ENCODE data around the gene DBN1. TPM values are rescaled to one million over a fixed set of nuclear protein-coding genes. Genes with fewer than 3 reads are reported as not detected.
A peak's percentile ranks its signal among the peaks of the same experiment; 100 is the strongest.

DBN1 gene
- total and polyA plus RNA-seq, 2 donors (not counting 3 experiments of a cell fraction or from before 2014, with no cell fraction given) = 198 to 336 TPM

DNA sequence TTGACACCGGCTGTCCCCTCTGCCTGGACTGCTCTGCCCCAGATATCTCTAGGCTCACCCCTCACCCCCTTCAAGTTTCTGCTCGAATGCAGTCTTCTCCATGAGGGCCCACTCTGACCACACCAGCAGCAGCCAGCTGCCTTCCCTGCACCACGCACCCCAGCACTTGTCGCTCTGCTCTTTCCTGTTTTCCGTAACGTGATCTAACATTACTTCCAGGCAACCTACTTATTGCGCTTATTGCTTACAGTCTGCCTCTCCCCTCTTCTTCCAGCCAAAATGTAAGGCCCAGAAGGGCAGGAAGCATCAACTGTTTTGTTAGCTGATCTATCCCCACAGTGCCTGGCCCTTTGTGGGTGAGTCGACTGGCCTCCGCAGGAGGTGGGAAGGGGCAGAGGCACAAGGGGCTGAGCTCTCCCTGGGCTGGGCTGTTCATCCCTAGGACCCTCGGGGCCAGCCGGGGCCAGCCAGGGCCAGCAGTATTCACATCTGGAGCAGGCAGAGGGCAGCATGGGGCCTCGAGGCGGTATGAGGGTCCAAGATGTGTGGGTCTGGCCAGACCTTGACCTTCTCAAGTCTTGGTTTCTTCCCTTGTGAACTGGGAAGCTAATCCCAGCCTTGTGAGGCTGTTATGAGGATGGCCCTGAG lies 11.6 kb upstream of the DBN1 start:
- TF ChIP-seq MYC (IDR thresholded peaks at IDR 0.05; ENCODE audit: low read depth, low read length) (no peak), CTCF (IDR thresholded peaks at IDR 0.05; ENCODE audit: extremely low read depth in 1 of 2, insufficient read depth in 1 of 2, low read depth in 1 of 2, low read length in 2 of 2) (no peak), POLR2AphosphoS5 (IDR thresholded peaks at IDR 0.05; ENCODE audit: insufficient read depth, low read depth, low read length) (peak; percentile 3)
- Histone ChIP-seq H3K9me1 (replicated peaks; ENCODE audit: control insufficient read depth, extremely low read depth, insufficient read depth, low read length) (no peaks in the 10 kb centered on the region), H3K4me3 (replicated peaks in 1 of 3; ENCODE audit: insufficient read depth in 1 of 3, low read depth in 1 of 3, low read length in 3 of 3) (no peak overlapping the region), H3K27me3 (ENCODE audit: control insufficient read depth in 2 of 2, insufficient read depth in 2 of 2, low read length in 2 of 2) (no peaks in the 10 kb centered on the region), H3K4me1 (ENCODE audit: control insufficient read depth, extremely low read depth, insufficient read depth, low read length) (no peaks in the 10 kb centered on the region), H2AFZ (ENCODE audit: low read depth, low read length) (no peak overlapping the region), H3K27ac (ENCODE audit: insufficient read depth, low read depth, low read length) (no peak overlapping the region), H3K79me2 (ENCODE audit: control insufficient read depth, insufficient read depth, low read length) (peaks cover 4% of the 10 kb centered on the region), H3K36me3 (ENCODE audit: control insufficient read depth in 2 of 2, extremely low read depth in 1 of 2, insufficient read depth in 2 of 2, low read length in 2 of 2) (peaks cover 21 to 53% of the 10 kb centered on the region in 2 experiments), H3K4me2 (ENCODE audit: insufficient read depth, low read length) (no peak overlapping the region), H4K20me1 (replicated peaks; ENCODE audit: control insufficient read depth, extremely low read depth, insufficient read depth, low read length) (no peaks in the 10 kb centered on the region), H3K9ac (replicated peaks; ENCODE audit: extremely low read depth, insufficient read depth, low read length) (no peak overlapping the region), H3K9me3 (replicated peaks; ENCODE audit: control insufficient read depth, insufficient read depth, low read length) (no peaks in the 10 kb centered on the region)
- no peak for FAIRE-seq
- DNase-seq (ENCODE audit: low read depth, low spot score) = no peak
- dilution Hi-C loops (cut with MboI; ENCODE audit: extremely low pct_ligation_motif_present, low sequenced_read_pairs) (no loop called here), intact Hi-C loops (cut with micrococcal nuclease) (no loop called here)
- ChIA-PET POLR2A (interaction anchor here (1.2 kb wide), 1 partner anchor 12 kb away, joined by 4 read pairs; the partner anchor contains the start of gene PDLIM7), CTCF (interaction anchor here (0.8 to 1.2 kb wide), 2 partner anchors 16 to 94 kb away, joined by 3 to 4 read pairs; no protein-coding TSS in a partner anchor)
- no TSS peak for BruUV-seq (replicated peaks)
